ENCODE data around the gene LBX1. TPM values are rescaled to one million over a fixed set of nuclear protein-coding genes. Genes with fewer than 3 reads are reported as not detected.
A peak's percentile ranks its signal among the peaks of the same experiment; 100 is the strongest.

The LBX1 gene
- total and polyA plus RNA-seq, 2 of the 4 experiments (the other 2 are of a cell fraction): not detected

DNA sequence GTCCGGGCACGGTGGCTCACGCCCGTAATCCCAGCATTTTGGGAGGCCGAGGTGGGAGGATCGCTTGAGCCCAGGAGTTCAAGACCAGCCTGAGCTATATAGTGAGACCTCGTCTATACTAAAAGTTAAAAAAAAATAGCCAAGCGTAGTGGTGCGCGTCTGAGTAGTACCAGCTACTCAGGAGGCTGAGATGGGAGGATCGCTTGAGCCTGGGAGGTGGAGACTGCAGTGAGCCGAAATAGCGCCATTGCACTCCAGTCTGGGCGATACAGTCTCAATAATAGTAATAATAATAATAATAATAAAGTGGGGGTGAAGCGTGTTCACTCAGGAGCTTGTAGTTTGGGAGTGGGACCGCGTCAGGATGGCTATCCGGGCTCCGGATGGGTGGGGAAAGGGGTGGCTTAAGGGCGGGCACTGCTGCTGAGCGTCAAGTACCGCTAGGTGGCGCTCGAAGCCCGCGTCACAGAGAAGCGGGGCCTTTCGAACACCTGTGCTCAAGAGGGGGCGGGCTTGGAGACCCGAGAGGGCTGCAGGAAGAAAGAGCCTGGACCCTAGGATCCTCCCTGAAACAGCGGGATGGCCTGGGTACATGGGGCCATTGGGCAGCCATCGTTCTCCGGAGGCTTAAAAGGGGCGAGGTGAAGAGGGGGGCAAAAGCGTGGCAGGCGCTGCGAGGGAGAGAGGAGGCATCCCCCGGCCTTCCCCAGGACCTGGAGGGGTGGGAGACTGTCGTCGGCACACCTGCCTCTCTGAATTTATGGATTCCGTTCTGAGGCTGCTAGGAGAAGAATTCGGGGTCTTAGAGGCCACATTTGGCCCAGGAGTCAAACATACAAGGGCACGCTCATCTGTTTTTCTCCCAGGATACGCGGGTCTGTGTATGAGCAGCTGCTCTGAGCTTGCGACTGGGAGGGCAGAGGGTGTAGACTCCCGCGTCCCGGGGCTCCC is 14.5 kb downstream of the LBX1 start:
- no peak overlapping the region; the same call in 1 of the 2 replicates for H3K4me2 ChIP-seq (ENCODE audit: low read depth, low read length)
- H2AK5ac ChIP-seq (ENCODE audit: low read depth, low read length): no peak overlapping the region
- no peak overlapping the region for H3K14ac ChIP-seq (replicated peaks; ENCODE audit: low read depth, low read length)
- H3K4ac ChIP-seq (ENCODE audit: low read depth, low read length): no peak overlapping the region
- H2BK5ac ChIP-seq (ENCODE audit: low read depth, low read length, poor library complexity, severe bottlenecking): no peak overlapping the region
- TF ChIP-seq CEBPB (IDR thresholded peaks at IDR 0.05; ENCODE audit: low read depth, low read length) (no peak), FOS (IDR thresholded peaks at IDR 0.05; ENCODE audit: low read depth, low read length) (no peak), RAD21 (IDR thresholded peaks at IDR 0.05; ENCODE audit: low read length) (peak; percentile 78), RCOR1 (IDR thresholded peaks at IDR 0.05; ENCODE audit: insufficient replicate concordance, low read length) (no peak), MAFK (IDR thresholded peaks at IDR 0.05; ENCODE audit: low read depth, low read length) (no peak), BHLHE40 (IDR thresholded peaks at IDR 0.05; ENCODE audit: low read depth, low read length) (no peak), SMC3 (IDR thresholded peaks at IDR 0.05; ENCODE audit: low read depth, low read length) (peak; percentile 57), CHD1 (IDR thresholded peaks at IDR 0.05; ENCODE audit: low read depth, low read length) (no peak), MXI1 (IDR thresholded peaks at IDR 0.05; ENCODE audit: borderline replicate concordance, low read depth, low read length) (no peak), POLR2A (IDR thresholded peaks at IDR 0.05; ENCODE audit: low read depth, low read length) (no peak), NFE2L2 (IDR thresholded peaks at IDR 0.05; ENCODE audit: low read depth, low read length) (no peak), MAZ (IDR thresholded peaks at IDR 0.05; ENCODE audit: borderline replicate concordance, low read depth, low read length) (no peak)
- TF ChIP-seq, protein P1, sequence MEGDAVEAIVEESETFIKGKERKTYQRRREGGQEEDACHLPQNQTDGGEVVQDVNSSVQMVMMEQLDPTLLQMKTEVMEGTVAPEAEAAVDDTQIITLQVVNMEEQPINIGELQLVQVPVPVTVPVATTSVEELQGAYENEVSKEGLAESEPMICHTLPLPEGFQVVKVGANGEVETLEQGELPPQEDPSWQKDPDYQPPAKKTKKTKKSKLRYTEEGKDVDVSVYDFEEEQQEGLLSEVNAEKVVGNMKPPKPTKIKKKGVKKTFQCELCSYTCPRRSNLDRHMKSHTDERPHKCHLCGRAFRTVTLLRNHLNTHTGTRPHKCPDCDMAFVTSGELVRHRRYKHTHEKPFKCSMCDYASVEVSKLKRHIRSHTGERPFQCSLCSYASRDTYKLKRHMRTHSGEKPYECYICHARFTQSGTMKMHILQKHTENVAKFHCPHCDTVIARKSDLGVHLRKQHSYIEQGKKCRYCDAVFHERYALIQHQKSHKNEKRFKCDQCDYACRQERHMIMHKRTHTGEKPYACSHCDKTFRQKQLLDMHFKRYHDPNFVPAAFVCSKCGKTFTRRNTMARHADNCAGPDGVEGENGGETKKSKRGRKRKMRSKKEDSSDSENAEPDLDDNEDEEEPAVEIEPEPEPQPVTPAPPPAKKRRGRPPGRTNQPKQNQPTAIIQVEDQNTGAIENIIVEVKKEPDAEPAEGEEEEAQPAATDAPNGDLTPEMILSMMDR (conservative IDR thresholded peaks at IDR 0.05; ENCODE audit: low read depth, low read length): peak; percentile 82
- TF ChIP-seq, protein P2, sequence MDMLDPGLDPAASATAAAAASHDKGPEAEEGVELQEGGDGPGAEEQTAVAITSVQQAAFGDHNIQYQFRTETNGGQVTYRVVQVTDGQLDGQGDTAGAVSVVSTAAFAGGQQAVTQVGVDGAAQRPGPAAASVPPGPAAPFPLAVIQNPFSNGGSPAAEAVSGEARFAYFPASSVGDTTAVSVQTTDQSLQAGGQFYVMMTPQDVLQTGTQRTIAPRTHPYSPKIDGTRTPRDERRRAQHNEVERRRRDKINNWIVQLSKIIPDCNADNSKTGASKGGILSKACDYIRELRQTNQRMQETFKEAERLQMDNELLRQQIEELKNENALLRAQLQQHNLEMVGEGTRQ (IDR thresholded peaks at IDR 0.05; ENCODE audit: low read depth, low read length): no peak
- no peak overlapping the region for H3K4me3 ChIP-seq (ENCODE audit: insufficient read depth, low read depth, low read length)
- H2BK20ac ChIP-seq (ENCODE audit: low read depth, low read length): no peak overlapping the region
- in situ Hi-C loops (cut with MboI; ENCODE audit: low sequenced_read_pairs): loop anchor here (5.0 to 10.0 kb wide), 4 partner anchors 78 to 568 kb away; partner anchors contain the start of gene NPM3
- no peaks in the 10 kb centered on the region for H3K79me1 ChIP-seq (ENCODE audit: low read depth in 1 of 2, low read length in 2 of 2)
- H3K9ac ChIP-seq (ENCODE audit: low read depth, low read length): no peak overlapping the region
- H4K91ac ChIP-seq (ENCODE audit: insufficient read depth, low read depth, low read length): no peak overlapping the region
- peak; percentile 32 for DNase-seq
- ChIA-PET POLR2A (ENCODE audit: unreplicated experiment) (no interaction called here), CTCF (interaction anchor here (0.6 to 2.0 kb wide), 7 partner anchors 46 to 583 kb away, joined by 3 to 16 read pairs (median 4); no protein-coding TSS in a partner anchor)
- H2BK120ac ChIP-seq (ENCODE audit: low read depth, low read length): no peak overlapping the region
- no peaks in the 10 kb centered on the region for H3K36me3 ChIP-seq (ENCODE audit: control insufficient read depth, insufficient read depth, low read length)
- H2AK9ac ChIP-seq (replicated peaks; ENCODE audit: low read depth, low read length, poor library complexity): no peak overlapping the region
- H3K4me1 ChIP-seq (ENCODE audit: control insufficient read depth, insufficient read depth, low read length): no peaks in the 10 kb centered on the region
- H4K5ac ChIP-seq (ENCODE audit: low read depth, low read length): no peak overlapping the region
- H3K9me3 ChIP-seq (ENCODE audit: control insufficient read depth, insufficient read depth, low read length): no peaks in the 10 kb centered on the region
- BruUV-seq (replicated peaks): no TSS peak
- no peaks in the 10 kb centered on the region for H3K9me1 ChIP-seq (ENCODE audit: insufficient read depth, low read length)
- dilution Hi-C loops (cut with HindIII; ENCODE audit: low sequenced_read_pairs, unreplicated experiment): no loop called here
- no peak overlapping the region for H3K23ac ChIP-seq (ENCODE audit: low read depth, low read length)
- peaks cover 71% of the 10 kb centered on the region for H3K27me3 ChIP-seq (ENCODE audit: control insufficient read depth, insufficient read depth, low read length)
- no peak overlapping the region for H3K27ac ChIP-seq (ENCODE audit: insufficient read depth, low read length)
- intact Hi-C loops (cut with micrococcal nuclease): loop anchor here (1.0 to 5.0 kb wide), 3 partner anchors 52 to 567 kb away; no protein-coding TSS in a partner anchor
- peak overlapping the region; percentile 15 for H2AFZ ChIP-seq (replicated peaks; ENCODE audit: low read length, poor library complexity)
- WGBS, 2 experiments (ENCODE audit: extremely low coverage in 2 of 2, insufficient read length in 1 of 2): 23% methylated on average over 20 of the region's 49 CpGs; no CpG with 5 or more reads in 1 of the 2 experiments
- no peak overlapping the region for H2BK15ac ChIP-seq (ENCODE audit: low read depth, low read length)
- H3K18ac ChIP-seq (ENCODE audit: low read depth, low read length): no peak overlapping the region
- no peak overlapping the region for H4K8ac ChIP-seq (ENCODE audit: low read depth in 2 of 2, low read length in 2 of 2)
- peaks cover 21% of the 10 kb centered on the region for H4K20me1 ChIP-seq (ENCODE audit: insufficient read depth, low read length)
- ATAC-seq (ENCODE audit: low read depth): peak; percentile 61
- no peak overlapping the region for H3K56ac ChIP-seq (ENCODE audit: extremely low read depth, insufficient read depth, low read length)

All from IMR-90 (cell line).